HG03045 (cell line): Measurements from ENCODE around the gene FNDC3A.
"Not testable (repeated sequence)": the region's sequence is repeated elsewhere in the genome, so short reads cannot be mapped to it uniquely, and the experiment has no call there.

ENCODE experiments used
- ATAC-seq: cut with Tn5 transposase; IDR thresholded peaks from one replicate; pipeline ENCODE4 v1.9.1; 2021; ENCODE audit warnings: mild to moderate bottlenecking, moderate library complexity; ENCODE audit not compliant: unreplicated experiment

FNDC3A gene

DNA sequence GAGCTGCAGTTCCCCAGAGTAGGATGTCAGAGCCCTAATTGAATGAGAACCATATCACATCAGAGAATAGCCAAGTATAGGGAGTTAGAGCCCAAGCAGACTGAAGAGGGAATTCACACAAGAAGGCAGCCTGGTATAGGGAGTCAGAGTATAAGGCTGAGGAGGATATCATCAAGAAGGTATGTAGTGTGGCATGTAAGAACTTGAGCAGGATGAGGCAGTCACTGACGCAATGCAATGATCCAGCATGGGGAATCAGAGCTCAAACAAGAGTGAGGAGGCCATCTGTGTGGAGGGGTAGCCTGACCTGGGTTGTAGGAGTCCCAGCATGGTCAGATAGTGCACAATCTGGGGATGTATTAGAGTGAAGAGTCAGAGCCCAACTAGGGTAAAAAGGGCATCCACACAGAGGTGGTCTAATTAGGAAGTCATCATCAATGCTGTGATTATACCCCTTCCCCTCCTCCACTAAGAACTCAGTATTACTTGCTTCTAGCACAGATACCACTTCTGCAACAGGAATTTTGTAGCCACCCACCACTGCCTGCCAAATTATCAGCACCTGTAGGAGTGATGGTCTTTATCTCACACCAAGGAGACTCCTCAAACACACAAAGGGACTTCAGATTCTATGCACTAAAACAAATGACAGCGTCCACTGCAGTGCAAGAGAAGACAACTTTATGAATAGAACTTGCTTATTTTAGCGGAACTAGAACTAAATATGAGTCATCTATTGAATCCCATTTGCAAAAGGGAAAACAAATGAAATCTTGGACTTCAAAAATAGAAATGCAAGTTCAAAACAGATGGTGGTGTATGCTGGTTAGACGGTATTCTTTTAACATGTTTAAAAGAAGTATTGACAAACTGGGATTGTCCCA lies 107.2 kb downstream of the FNDC3A start:
- ATAC-seq = peak; percentile 74

DNA sequence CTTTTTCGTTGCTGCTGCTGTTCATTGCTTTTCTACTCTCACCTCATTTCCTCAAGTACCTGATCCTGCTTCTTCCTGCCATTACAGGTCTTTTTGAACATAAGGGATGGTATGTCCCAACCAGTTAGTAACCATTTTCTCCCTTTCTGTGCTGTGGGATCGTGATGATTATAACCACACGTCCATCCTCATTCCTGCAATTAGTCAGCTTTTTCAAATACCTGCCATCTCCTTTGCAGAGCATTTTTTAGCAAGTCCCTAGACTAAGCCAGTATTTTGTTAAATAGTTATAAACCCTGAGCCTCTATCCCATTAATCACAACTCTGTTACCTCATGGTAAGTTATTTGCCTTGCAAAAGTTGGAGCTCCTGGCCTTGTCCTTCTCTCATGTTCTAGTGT lies 109.2 kb downstream of the FNDC3A start:
- ATAC-seq = no peak

DNA sequence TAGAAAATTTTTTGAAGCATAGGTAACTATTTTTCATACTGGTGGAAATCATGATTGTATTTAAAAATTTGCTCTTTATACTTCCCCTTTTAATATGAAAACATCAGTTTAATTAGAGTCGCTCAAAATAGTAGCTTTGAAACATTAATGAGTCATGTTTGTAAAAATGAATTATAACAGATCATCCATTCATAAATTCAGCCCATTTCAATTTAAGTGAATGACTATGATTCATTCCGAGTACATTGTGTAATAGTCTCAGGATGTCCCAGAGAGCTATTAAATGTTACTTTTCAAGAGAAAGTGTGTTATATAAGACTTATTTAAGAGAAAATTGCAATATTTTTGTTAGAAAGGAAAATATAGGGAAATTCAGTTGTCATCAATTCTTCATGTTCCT lies 111.0 kb downstream of the FNDC3A start:
- no peak for ATAC-seq

DNA sequence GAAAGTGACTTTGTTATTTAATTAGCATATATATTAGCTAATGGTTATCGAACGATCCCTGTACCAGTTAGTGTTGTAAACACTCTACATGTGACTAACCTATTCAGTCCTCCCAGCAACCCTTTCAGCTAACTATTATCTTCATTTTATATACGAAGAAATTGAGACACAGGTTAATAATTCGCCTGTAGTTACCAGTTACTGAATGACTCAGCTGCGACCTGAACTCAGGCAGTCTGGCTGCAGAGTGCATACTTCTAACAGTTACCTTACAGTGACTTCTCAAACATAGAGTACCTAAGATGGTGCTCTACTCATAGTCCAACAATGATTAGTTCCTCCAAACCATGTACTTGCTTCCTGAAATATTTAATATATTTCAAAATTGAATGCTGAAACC lies 117.7 kb downstream of the FNDC3A start:
- ATAC-seq = no peak

DNA sequence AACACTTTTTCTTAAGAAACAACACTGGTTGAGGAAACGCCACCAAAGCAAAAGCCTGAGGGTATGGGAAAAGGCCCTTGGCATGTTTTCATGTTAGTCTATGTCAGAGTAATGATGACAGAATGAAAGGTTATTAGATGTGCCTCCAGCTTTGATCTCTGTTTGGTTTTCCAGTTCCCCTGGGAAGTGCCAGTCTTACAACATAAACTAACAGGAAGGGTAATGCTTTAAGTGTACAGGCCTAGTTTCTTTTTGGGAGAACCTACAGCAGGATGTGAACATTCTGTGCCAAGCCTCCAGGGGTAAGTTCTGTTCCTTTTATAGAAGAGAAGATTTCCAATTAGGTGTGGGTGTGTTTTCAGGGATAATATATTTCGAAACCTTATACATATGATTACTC lies 121.7 kb downstream of the FNDC3A start:
- no peak for ATAC-seq

DNA sequence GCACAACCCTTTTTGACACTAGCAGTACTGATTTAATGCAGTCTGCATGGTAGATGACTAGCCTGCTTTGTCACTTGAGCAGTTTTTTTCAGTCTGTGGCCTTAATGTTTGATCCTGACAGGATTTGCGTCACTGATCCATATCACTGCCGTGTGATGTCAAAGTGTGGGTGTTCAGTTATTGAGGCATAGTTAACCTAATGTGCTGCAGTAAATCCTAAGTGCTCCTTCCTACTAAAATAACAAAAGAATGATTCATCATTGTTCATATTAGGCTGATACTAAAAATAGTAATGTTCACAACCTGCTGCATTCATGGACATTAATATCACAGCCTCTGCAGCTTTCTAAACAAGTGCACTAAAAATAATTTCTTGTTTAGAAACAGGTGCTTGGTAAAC lies 122.5 kb downstream of the FNDC3A start:
- ATAC-seq = no peak

DNA sequence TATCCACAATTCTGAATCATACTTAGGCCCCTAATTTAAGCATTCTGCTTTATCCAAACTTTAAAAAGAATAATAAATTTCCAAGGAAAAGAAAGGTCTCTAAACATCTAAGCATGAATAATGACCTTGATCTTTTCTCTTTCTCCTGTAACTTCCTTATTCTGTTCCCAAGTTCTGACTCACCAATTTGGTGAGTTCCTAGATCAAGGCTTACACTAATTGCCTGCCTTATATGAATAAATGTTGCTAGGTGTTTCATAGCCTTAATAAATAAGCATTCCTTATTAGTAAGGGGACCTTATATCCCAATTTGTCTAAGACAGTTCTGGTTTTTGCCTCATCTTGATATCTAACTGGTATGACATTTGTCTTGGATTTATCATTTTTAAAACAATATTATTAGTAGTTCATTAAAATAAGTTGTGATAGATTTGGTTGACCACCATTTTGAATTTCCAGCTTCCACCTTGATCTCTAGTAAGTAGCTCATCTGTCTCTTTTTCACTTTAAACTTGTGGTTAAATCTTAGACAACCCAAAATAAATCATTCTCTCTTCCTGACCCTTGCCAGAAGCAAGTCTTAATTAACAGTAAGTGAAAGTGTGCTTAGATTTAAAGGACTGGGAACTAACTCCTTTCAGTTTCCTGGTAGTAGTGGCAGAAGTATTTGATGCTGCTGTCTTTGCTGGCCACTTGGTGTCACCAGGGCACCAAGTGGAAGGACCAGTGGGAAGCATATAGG lies 123.2 kb downstream of the FNDC3A start:
- ATAC-seq = no peak

DNA sequence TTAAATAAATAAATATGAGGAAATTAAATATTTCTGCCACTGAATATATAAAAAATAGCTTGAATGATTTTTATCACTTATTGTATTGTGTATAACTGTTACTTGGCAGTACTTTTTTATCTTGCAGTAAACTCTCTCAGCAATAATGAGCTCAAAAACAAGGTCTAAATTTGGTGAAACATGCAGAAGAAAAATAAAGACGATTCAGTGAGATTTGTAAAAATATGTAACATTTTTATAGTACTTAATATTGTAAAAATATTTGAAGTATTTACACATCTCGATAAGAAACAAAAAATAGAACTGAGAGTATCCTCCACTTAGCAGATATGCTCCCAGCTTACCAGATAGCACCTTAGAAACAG lies 123.8 kb downstream of the FNDC3A start:
- ATAC-seq = no peak

DNA sequence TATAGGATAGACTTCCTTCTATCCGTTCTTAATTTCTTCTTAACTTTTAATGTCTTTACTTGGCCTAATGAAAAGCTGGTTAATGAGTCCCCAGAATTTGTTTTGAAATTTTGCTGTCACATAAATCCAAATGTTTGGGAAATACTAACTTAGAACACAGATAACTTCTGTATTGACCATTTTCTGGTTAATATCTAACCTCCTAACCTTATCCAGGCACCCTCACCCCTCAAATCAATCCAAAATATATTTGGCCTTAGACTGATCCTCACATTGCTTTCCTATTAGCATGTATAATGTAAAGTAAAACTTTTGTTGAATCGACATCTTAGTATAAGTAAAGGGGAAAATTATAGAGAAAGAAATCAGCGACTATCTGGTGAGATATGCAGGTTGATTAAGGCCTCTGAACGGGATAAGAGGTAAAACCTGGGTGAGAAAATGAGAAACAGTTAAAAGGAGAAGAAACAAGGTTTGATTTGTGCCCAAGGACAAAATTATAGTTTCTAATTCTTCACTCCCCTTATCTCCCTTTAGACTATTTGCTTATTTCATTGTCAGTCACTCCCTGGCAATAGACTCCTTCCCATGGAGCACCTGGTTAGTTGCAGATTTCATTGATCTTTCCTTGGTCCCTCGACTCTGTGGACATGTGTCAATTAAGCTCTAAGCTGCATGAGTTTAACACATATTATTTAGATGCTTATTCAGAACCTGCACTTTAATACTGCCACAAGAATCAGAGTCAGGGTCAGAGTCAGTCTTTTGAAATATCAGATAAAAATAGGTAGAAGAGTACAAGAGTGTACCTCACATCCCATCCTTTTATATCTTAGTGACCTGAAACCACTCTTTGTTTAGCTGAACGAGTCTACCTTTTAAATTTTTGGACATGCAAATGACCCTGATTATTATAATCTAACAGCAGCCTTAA lies 125.2 kb downstream of the FNDC3A start:
- no peak for ATAC-seq

DNA sequence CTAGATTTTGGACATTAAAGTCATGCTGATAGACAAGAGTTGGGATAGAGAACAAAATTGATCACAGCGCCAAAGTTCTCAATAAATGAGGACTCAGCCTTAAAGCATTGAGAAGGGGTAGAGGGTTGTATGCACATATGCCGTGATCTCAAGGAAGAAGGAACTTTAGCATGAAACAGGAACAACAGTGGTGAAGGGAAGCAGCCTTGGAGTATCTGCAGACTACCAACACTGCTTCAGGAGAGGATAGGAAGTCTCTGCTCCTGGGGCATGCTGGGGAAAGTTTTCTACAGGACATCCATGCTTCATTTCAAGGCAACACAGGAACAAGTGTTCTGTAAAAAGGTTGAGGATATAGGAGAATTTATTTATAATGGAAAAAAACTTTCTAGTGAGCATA lies 132.5 kb downstream of the FNDC3A start:
- ATAC-seq = no peak

DNA sequence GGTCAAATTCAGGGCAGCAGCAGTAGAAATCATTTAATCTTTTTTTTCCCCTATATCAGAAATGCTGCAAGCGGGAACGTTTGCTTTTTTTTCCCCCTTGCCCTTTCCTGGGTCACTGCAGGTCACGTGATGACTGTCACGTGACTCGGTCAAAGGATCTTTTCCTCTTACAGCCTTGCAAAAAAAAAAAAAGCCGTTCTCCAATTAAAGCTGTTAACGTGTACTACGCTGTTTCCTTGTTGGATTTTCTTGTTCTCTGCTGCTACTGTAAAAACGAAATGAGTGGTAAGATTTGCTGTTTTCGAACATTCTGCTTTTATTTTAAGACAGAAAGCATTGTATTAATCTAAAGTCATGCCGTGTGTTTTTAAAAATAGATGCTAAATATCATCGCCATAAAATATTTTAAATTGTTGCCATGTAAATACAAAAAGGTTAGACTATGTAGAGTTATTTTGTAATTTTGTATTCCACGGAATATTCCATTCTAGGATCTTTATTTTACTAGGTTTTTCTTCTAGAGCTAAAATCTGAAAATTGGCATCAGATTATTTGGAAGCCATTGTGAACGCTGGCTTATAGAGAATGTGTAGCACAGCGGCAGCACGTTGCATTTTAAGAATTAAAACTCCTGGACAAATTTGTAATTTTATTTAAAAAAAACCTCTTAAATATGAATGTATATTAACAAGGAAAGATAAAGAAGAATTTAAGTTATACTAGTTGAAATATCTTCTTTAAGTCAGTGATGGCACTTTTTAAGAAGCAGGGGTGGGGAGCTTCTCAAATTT lies 134.6 kb downstream of the FNDC3A start:
- ATAC-seq = no peak

DNA sequence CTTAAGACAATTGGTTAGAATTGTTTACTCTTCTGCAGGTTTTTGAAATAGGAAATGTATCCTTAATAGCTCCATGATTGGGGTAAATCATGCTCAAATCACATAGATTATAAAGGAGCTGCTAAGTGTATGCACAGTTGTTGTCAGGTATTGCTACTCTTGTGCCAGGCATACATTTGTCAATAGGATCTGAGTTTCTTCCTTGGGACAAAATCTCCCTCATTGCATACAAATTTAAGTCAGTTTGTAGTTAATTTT lies 135.1 kb downstream of the FNDC3A start:
- no peak for ATAC-seq

DNA sequence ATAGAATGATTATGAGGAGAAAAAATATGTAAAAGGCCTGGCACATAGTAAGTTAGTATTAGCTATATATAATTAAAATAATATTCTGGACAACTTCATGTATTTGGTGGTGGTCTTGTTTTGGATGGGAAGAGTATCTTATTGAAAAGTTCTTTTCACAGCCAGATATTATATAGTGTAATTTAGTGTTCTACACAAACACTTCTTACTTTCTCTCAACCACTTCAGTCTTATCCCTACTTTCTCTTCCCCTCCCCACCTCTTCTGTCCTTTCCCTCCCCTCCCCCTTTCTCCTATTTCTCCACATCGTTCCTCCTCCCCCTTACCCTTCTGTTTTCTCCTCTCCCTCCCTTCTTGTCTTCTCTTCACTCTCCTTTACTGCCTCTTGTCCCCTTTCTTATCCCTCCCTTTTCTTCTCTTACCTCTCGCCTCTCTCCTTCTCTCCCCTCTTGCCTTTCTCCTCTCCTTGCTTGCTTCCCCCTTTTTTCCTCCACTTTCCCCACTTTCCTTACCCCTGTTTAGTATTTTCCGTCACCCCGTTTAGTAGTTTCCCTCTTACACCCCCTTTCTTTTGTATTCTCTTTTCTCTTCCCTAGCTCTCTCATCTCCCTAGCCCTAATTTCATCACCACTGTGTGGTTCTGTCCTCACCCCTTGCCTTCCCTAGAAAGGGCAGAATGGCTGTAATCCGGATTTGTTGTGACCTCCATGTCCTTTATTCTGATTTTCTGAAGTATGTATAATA lies 137.2 kb downstream of the FNDC3A start:
- ATAC-seq = no peak

DNA sequence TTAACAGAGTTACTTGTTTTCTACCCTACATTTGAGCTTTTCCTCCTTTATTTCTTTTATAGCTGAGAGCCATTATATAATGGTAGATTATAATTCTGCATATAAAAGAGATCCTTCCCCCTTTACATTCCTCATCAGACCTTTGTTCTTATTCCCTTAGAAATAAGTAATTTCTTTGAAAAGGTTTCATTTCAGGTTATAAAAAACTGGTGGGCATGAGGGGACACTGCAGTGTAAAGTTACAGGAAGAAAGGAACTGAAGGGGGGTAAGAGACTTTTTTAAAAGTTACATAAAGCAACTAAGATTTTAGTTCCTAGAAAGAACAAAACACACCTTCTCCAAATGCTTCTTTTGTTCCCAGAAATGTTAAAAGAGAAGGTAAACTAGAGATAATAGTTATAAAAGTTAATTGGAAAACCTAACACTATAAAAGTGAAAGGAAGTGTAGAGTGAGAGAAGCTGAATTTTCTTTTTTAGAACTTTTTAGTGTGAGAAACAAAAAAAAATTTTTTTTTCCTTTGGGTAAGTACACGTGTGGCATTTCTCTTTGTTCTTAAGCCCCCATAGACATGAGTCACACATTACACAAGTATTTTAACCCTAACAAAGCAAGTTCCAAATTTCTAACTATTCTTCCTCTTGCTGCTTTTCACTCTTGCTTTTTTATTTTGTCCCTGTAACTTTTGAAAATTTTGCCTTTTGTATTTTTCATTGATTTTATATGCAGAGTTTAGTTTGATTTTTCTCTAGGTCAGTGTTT lies 138.0 kb downstream of the FNDC3A start:
- no peak for ATAC-seq

DNA sequence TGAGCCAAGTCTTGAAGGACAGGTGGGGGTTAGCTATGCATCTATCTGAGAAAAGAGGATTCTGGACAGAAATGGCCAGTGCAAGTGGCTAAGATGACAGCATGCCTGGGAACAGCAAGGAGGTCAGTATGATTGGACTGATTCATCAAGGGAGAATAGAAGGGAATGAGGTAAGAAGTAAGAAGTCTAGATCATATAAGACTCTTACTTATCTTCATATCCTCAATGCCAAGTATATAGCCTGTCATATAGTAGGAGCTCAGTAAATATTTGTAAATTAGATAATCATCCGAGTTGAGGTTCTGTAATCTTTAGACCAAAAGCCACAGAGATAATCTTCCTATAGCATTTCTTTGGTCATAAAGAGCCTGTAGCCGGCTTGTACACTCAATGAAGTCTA lies 141.2 kb downstream of the FNDC3A start:
- no peak for ATAC-seq

DNA sequence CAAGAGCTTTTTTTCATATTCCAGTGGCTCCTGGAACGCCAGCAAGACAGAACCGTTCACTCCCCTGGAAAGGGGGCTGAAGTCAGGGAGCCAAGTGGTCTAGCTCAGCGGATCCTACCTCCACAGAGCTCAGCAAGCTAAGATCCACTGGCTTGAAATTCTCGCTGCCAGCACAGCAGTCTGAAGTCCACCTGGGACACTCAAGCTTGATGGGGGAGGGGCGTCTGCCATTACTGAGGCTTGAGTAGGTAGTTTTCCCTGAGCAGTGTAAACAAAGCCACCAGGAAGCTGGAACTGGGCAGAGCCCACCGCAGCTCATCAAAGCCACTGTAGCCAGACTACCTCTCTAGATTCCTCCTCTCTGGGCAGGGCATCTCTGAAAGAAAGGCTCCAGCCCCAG lies 142.7 kb downstream of the FNDC3A start:
- ATAC-seq = not testable (repeated sequence)

DNA sequence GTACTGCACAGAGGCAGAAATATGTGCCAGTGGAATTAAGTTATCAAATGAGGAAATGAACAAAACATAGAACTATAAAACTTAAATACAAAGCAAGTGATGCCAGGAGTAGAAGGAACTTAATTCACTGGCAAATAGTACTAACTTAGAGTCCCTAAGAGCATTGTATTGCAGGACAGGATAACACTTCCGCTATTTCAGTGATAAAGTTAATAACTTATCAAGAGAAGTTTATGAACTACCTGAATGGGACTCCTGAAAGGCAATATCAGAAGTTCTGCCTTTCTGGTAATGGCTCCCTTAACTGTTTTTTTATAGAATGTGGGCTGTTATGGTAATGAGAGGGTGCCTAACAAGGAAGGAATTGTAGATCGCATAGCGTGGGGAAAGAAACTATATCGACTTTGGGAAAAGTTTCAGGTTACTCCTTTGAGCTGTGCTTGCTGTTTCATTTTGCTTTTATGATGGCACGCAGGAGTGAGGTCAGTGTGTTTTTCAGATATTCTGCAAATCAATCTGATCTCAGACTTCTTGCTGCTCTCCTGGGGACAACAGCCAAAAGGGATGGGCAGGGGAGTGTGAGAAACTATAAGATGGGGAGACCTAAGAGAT lies 149.1 kb downstream of the FNDC3A start:
- no peak for ATAC-seq

DNA sequence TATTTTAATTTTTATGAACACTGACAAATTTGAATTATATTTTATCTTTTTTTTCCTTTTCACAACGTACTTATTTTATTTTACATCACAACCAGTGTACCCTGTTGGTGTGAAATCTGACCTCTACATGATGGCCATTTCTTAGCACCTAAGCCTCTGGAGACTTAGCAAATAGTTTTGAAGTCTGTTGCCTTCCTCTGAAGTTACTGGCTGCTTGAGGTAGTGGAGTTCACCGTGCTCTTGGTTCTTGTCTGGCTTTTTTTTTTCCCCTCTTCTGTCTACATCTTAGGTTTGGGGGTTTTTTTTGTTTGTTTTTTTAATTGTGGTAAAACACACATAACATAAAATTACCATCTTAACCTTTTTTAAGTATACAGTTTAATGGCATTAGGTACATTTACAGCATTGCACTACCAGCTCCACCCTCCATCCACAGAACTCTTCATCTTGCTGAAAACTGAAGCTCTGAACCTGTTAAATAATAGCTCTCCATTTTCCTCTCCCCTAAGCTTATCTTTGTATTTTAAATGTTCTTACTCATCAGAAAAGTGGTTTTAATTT lies 150.3 kb downstream of the FNDC3A start:
- no peak for ATAC-seq
